Karpas-422 (cell line): Measurements from ENCODE around the gene KCNJ12. TPM values are rescaled to one million over a fixed set of nuclear protein-coding genes. Genes with fewer than 3 reads are reported as not detected.

Experiments used
- DNase-seq: peaks from one replicate; pipeline ENCODE4 v3.0.0-alpha.2; 2015
- H2AFZ ChIP-seq: fragments of 200-600 bp; sonication (generic); 2 replicates; pipeline ENCODE4 v1.6.1; 2014; ENCODE audit warnings: antibody characterized with exemption, low read length, mixed read lengths
- H3K27ac ChIP-seq: fragments of 200-600 bp; sonication (generic); 2 replicates; pipeline ENCODE4 v1.5.1; 2014; ENCODE audit warnings: mild to moderate bottlenecking, low read length, moderate library complexity
- H3K27me3 ChIP-seq: fragments of 200-600 bp; sonication (generic); 2 replicates; pipeline ENCODE4 v1.6.1; 2014; ENCODE audit warnings: low read length, mixed read lengths
- H3K36me3 ChIP-seq: fragments of 200-600 bp; sonication (generic); 2 replicates; pipeline ENCODE4 v1.6.1; 2014; ENCODE audit warnings: low read length, mixed read lengths; ENCODE audit not compliant: insufficient read depth
- H3K4me1 ChIP-seq: fragments of 200-600 bp; sonication (generic); 2 replicates; pipeline ENCODE4 v1.6.1; 2014; ENCODE audit warnings: mild to moderate bottlenecking, low read length, mixed read lengths
- H3K4me2 ChIP-seq: fragments of 200-600 bp; sonication (generic); 2 replicates; pipeline ENCODE4 v1.6.1; 2014; ENCODE audit warnings: low read length, low read depth, mild to moderate bottlenecking; ENCODE audit not compliant: poor library complexity, severe bottlenecking
- H3K4me3 ChIP-seq: fragments of 200-600 bp; sonication (generic); 2 replicates; pipeline ENCODE4 v1.5.1; 2014; ENCODE audit warnings: mild to moderate bottlenecking, antibody characterized with exemption, low read length, mixed read lengths
- H3K79me2 ChIP-seq: fragments of 200-600 bp; sonication (generic); 2 replicates; pipeline ENCODE4 v1.6.1; 2014; ENCODE audit warnings: mild to moderate bottlenecking, low read length, mixed read lengths
- H3K9ac ChIP-seq: fragments of 200-600 bp; sonication (generic); 2 replicates; pipeline ENCODE4 v1.6.0; 2014; ENCODE audit warnings: low read length
- H3K9me2 ChIP-seq: fragments of 200-600 bp; sonication (generic), shearing (Covaris generic); replicated peaks from 2 replicates; pipeline ENCODE4 v1.6.0; 2014; ENCODE audit warnings: mild to moderate bottlenecking, low read length, moderate library complexity; ENCODE audit not compliant: insufficient read depth
- H3K9me3 ChIP-seq: fragments of 300-700, 200-600 bp; sonication (generic); 2 replicates; pipeline ENCODE4 v1.6.1; 2014; ENCODE audit warnings: low read length, mixed read lengths
- H4K20me1 ChIP-seq: fragments of 200-600 bp; sonication (generic); 2 replicates; pipeline ENCODE4 v1.6.1; 2014; ENCODE audit warnings: mild to moderate bottlenecking, antibody characterized with exemption, low read length, low read depth; ENCODE audit not compliant: insufficient read depth
- total RNA-seq: library from RNA; depleted of rRNA; stranded (reverse); fragments of >200 nt; shearing (Covaris generic); gene quantifications from 2 replicates; pipeline ENCODE4 v1.2.3, GENCODE V29; 2014; ENCODE audit warnings: low replicate concordance

Gene KCNJ12
- total RNA-seq, 1 experiment from 2014 or later = 0.22 TPM

GRCh38 chr17:21381076-21381706, 5.0 kb downstream of the KCNJ12 start:
- 0 out of 2 replicates have a peak, but pooled peaks cover 7% of the 10 kb centered on the region for H4K20me1 ChIP-seq
- no peaks in the 10 kb centered on the region for H3K27me3 ChIP-seq
- no peaks in the 10 kb centered on the region for H3K9me2 ChIP-seq
- H3K4me1 ChIP-seq = peaks cover 20% of the 10 kb centered on the region
- no peaks in the 10 kb centered on the region for H3K79me2 ChIP-seq
- no peak overlapping the region for H3K4me3 ChIP-seq
- no peak for DNase-seq
- no peak overlapping the region for H2AFZ ChIP-seq
- no peaks in the 10 kb centered on the region for H3K9me3 ChIP-seq
- H3K27ac ChIP-seq = no peak overlapping the region
- H3K36me3 ChIP-seq = no peaks in the 10 kb centered on the region
- H3K4me2 ChIP-seq = no peak overlapping the region
- H3K9ac ChIP-seq = no peak overlapping the region

DNA sequence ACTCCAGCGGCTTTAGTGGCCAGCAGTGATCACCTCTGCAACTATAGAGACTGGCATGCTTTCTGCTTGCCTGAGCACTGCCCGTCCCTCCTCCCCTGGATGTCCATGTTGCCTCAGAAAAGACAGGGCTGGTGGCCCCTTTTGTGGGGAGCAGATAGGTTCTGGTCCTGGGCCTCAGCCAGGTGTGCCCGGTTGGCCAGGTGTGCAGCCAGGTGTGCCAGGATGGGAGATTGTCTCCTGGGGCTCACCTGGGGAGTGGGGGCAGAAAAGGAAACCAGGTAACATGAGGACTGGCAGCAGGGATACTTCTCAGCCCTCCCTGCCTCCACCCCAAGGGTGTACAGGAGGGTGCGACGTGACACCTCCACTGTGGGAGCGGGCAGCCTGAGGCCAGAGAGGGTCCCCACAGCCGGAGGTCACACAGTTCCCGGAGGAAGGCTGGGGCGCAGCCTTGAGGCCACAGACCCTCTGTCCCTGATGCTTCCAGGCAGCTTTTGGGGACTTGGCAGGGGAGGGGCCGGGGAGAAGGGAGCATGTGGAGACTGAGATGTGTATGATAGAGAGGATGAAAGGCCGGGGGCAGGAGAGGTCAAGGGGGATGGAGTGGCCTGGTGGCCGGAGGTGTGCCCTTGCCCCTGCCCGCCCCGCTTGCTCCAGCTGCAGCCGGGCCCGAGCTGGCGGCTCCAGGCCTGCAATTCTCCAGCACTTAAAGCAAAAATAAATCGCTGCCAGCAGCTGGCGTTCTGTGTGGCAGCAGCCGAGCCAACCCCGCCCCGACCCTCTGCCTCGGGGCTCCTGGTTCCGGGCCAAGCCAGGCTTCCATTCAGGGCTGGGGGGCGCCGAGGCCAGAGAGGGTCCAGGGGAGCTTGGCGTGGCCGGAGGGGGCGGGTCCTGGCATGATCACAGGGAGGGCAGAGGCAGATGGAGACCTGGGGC, 6.7 kb downstream of the KCNJ12 start:
- no peaks in the 10 kb centered on the region for H3K27me3 ChIP-seq
- H3K36me3 ChIP-seq = no peaks in the 10 kb centered on the region
- H2AFZ ChIP-seq = no peak overlapping the region
- no peaks in the 10 kb centered on the region for H3K9me2 ChIP-seq
- DNase-seq = no peak
- H4K20me1 ChIP-seq = 0 out of 2 replicates have a peak, but pooled peaks cover 7% of the 10 kb centered on the region
- no peak overlapping the region for H3K27ac ChIP-seq
- H3K4me2 ChIP-seq = no peak overlapping the region
- H3K4me3 ChIP-seq = no peak overlapping the region
- H3K9ac ChIP-seq = no peak overlapping the region
- H3K4me1 ChIP-seq = peaks cover 25% of the 10 kb centered on the region
- H3K79me2 ChIP-seq = no peaks in the 10 kb centered on the region
- no peaks in the 10 kb centered on the region for H3K9me3 ChIP-seq

GRCh38 chr17:21385281-21385845, 9.2 kb downstream of the KCNJ12 start:
- Histone ChIP-seq H3K9ac (no peak overlapping the region), H3K4me1 (peaks cover 32% of the 10 kb centered on the region), H3K79me2 (no peaks in the 10 kb centered on the region), H3K4me2 (no peak overlapping the region), H2AFZ (no peak overlapping the region), H3K9me3 (no peaks in the 10 kb centered on the region), H3K36me3 (no peaks in the 10 kb centered on the region), H3K4me3 (no peak overlapping the region), H3K27me3 (no peaks in the 10 kb centered on the region), H3K9me2 (no peaks in the 10 kb centered on the region), H4K20me1 (0 out of 2 replicates have a peak, but pooled peaks cover 7% of the 10 kb centered on the region), H3K27ac (no peak overlapping the region)
- DNase-seq = no peak

- H3K27ac ChIP-seq = no peak overlapping the region
- no peak overlapping the region for H3K4me3 ChIP-seq
These were observed 11.5 kb downstream of the KCNJ12 start for GRCh38 chr17:21387616-21388015.

GRCh38 chr17:21388066-21388465, 11.9 kb downstream of the KCNJ12 start:
- Histone ChIP-seq H3K27me3 (no peaks in the 10 kb centered on the region), H3K9me3 (no peaks in the 10 kb centered on the region), H3K9me2 (no peaks in the 10 kb centered on the region), H3K4me1 (peaks cover 38% of the 10 kb centered on the region), H2AFZ (no peak overlapping the region), H4K20me1 (0 out of 2 replicates have a peak, but pooled peaks cover 1% of the 10 kb centered on the region), H3K4me3 (no peak overlapping the region), H3K9ac (no peak overlapping the region), H3K27ac (no peak overlapping the region), H3K4me2 (no peak overlapping the region), H3K79me2 (no peaks in the 10 kb centered on the region), H3K36me3 (no peaks in the 10 kb centered on the region)
- DNase-seq = no peak

More at GRCh38 chr17:21387616-21388015, 11.5 kb downstream of the KCNJ12 start:
- Histone ChIP-seq H3K79me2 (no peaks in the 10 kb centered on the region), H3K4me1 (peaks cover 40% of the 10 kb centered on the region), H3K9ac (no peak overlapping the region), H3K4me2 (no peak overlapping the region), H3K36me3 (no peaks in the 10 kb centered on the region), H3K9me3 (no peaks in the 10 kb centered on the region), H3K27me3 (no peaks in the 10 kb centered on the region), H2AFZ (no peak overlapping the region), H3K9me2 (no peaks in the 10 kb centered on the region), H4K20me1 (0 out of 2 replicates have a peak, but pooled peaks cover 6% of the 10 kb centered on the region)
- no peak for DNase-seq

GRCh38 chr17:21388944-21389343, 12.8 kb downstream of the KCNJ12 start:
- H3K4me1 ChIP-seq = peaks cover 38% of the 10 kb centered on the region
- no peak overlapping the region for H3K4me3 ChIP-seq
- H3K27me3 ChIP-seq = no peaks in the 10 kb centered on the region
- no peaks in the 10 kb centered on the region for H3K9me2 ChIP-seq
- no peak overlapping the region for H3K9ac ChIP-seq
- H3K36me3 ChIP-seq = no peaks in the 10 kb centered on the region
- H3K4me2 ChIP-seq = no peak overlapping the region
- H2AFZ ChIP-seq = no peak overlapping the region
- H3K27ac ChIP-seq = no peak overlapping the region
- no peak for DNase-seq
- H3K9me3 ChIP-seq = no peaks in the 10 kb centered on the region
- H3K79me2 ChIP-seq = no peaks in the 10 kb centered on the region
- H4K20me1 ChIP-seq = no peaks in the 10 kb centered on the region

DNA sequence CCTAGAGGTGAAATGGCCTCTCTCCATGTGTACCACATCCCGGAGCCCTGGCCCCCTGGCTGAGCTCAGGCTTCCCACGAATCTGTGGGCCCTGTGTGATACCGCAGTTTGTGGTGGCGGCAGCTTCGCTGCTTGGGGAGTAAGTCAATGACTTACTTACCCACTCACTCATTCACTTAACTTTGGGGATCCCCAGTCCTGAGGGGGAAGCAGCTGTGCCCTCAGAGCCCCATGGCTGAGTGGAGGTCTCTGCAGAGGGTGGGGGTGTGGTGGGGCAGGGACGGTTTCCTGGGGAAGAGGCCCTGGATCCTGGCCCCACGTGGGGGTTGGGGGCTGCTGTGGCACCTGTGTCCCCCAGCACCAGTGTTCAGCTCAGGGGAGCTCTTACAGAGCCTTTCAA, 13.2 kb downstream of the KCNJ12 start:
- H3K4me3 ChIP-seq = no peak overlapping the region
- no peak for DNase-seq
- H3K4me2 ChIP-seq = no peak overlapping the region
- no peaks in the 10 kb centered on the region for H3K9me3 ChIP-seq
- H2AFZ ChIP-seq = no peak overlapping the region
- no peaks in the 10 kb centered on the region for H3K27me3 ChIP-seq
- H3K9ac ChIP-seq = no peak overlapping the region
- no peak overlapping the region for H3K27ac ChIP-seq
- no peaks in the 10 kb centered on the region for H3K79me2 ChIP-seq
- no peaks in the 10 kb centered on the region for H4K20me1 ChIP-seq
- H3K9me2 ChIP-seq = no peaks in the 10 kb centered on the region
- H3K4me1 ChIP-seq = peaks cover 38% of the 10 kb centered on the region
- H3K36me3 ChIP-seq = no peaks in the 10 kb centered on the region

GRCh38 chr17:21390294-21390693, 14.1 kb downstream of the KCNJ12 start:
- no peaks in the 10 kb centered on the region for H3K9me2 ChIP-seq
- no peak overlapping the region for H3K27ac ChIP-seq
- no peaks in the 10 kb centered on the region for H3K36me3 ChIP-seq
- H3K4me3 ChIP-seq = no peak overlapping the region
- no peaks in the 10 kb centered on the region for H3K9me3 ChIP-seq
- H3K27me3 ChIP-seq = no peaks in the 10 kb centered on the region
- no peak for DNase-seq
- no peaks in the 10 kb centered on the region for H4K20me1 ChIP-seq
- H3K79me2 ChIP-seq = no peaks in the 10 kb centered on the region
- H3K4me1 ChIP-seq = peaks cover 38% of the 10 kb centered on the region
- H2AFZ ChIP-seq = no peak overlapping the region
- no peak overlapping the region for H3K4me2 ChIP-seq
- H3K9ac ChIP-seq = no peak overlapping the region
